DOHH2 (cell line): Measurements from ENCODE around the gene DCLRE1B.
A peak's percentile ranks its signal among the peaks of the same experiment; 100 is the strongest.

Experiments used
- H3F3A ChIP-seq: fragments of 200-600 bp; sonication (generic), shearing (Covaris generic); 2 replicates; pipeline ENCODE4 v1.6.0; 2016; ENCODE audit warnings: antibody characterized with exemption, mild to moderate bottlenecking; ENCODE audit not compliant: control insufficient read depth, insufficient read depth
- H3K27ac ChIP-seq: fragments of 200-600 bp; sonication (generic); 2 replicates; pipeline ENCODE4 v1.5.1; 2014; ENCODE audit warnings: low read depth, mild to moderate bottlenecking, low read length, moderate library complexity
- H3K27me3 ChIP-seq: fragments of 200-600 bp; sonication (generic); 2 replicates; pipeline ENCODE4 v1.6.1; 2014; ENCODE audit warnings: mild to moderate bottlenecking, low read length, mixed read lengths; ENCODE audit not compliant: control insufficient read depth
- H3K36me3 ChIP-seq: fragments of 200-600 bp; sonication (generic); 2 replicates; pipeline ENCODE4 v1.6.1; 2014; ENCODE audit warnings: mild to moderate bottlenecking, low read length, moderate library complexity, mixed read lengths; ENCODE audit not compliant: control insufficient read depth
- H3K4me1 ChIP-seq: fragments of 200-600 bp; sonication (generic); 2 replicates; pipeline ENCODE4 v1.6.1; 2014; ENCODE audit warnings: mild to moderate bottlenecking, low read length, mixed read lengths; ENCODE audit not compliant: control insufficient read depth
- H3K4me2 ChIP-seq: fragments of 200-600 bp; sonication (generic); 2 replicates; pipeline ENCODE4 v1.6.0; 2014; ENCODE audit warnings: mild to moderate bottlenecking, low read length, moderate library complexity
- H3K4me3 ChIP-seq: fragments of 200-600 bp; sonication (generic); 2 replicates; pipeline ENCODE4 v1.5.1; 2014; ENCODE audit warnings: mild to moderate bottlenecking, low read length, mixed read lengths
- H3K79me2 ChIP-seq: fragments of 200-600 bp; sonication (generic); 2 replicates; pipeline ENCODE4 v1.6.1; 2014; ENCODE audit warnings: mild to moderate bottlenecking, low read length, mixed read lengths; ENCODE audit not compliant: control insufficient read depth
- H3K9me2 ChIP-seq: fragments of 200-600 bp; sonication (generic); replicated peaks from 2 replicates; pipeline ENCODE4 v1.6.1; 2014; ENCODE audit warnings: mild to moderate bottlenecking, low read length, mixed read lengths; ENCODE audit not compliant: control insufficient read depth
- H3K9me3 ChIP-seq: fragments of 200-600 bp; sonication (generic); 2 replicates; pipeline ENCODE4 v1.6.1; 2014; ENCODE audit warnings: antibody characterized with exemption, low read length, mixed read lengths; ENCODE audit not compliant: control insufficient read depth, insufficient read depth
- H4K20me1 ChIP-seq: fragments of 200-600 bp; sonication (generic); 2 replicates; pipeline ENCODE4 v1.6.0; 2014; ENCODE audit warnings: low read depth, mild to moderate bottlenecking, antibody characterized with exemption, low read length, moderate library complexity; ENCODE audit not compliant: control insufficient read depth, insufficient read depth
- EZH2phosphoT487 ChIP-seq: fragments of 200-600 bp; sonication (generic); IDR thresholded peaks from 2 replicates; pipeline ENCODE4 v1.6.1; 2017; ENCODE audit warnings: borderline replicate concordance, mild to moderate bottlenecking, antibody characterized with exemption, low read length, moderate library complexity, mixed read lengths
- TF ChIP-seq, protein P1 (sequence below): fragments of 200-600 bp; sonication (generic); IDR thresholded peaks from one replicate; pipeline ENCODE4 v1.5.1; 2014; ENCODE audit warnings: antibody characterized with exemption, mild to moderate bottlenecking, low read depth, low read length; ENCODE audit not compliant: poor library complexity, severe bottlenecking

Gene DCLRE1B

GRCh38 chr1:113904674-113905434, at the start of gene DCLRE1B, which contains the start of gene AP4B1:
TSS of gene DCLRE1B (plus strand) at chr1:113905326. CDS start at chr1:113905587, 261 bp downstream.
TSS of gene AP4B1 (minus strand) at chr1:113904799. CDS start at chr1:113904717, 82 bp downstream.
- H3K4me3 ChIP-seq = peak within 1 kb of the TSS; percentile 98
- no peaks in the 10 kb centered on the region for H4K20me1 ChIP-seq
- no peaks in the 10 kb centered on the region for H3K9me3 ChIP-seq
- H3K79me2 ChIP-seq = peaks cover 64% of the 10 kb centered on the region
- TF ChIP-seq, protein P1, sequence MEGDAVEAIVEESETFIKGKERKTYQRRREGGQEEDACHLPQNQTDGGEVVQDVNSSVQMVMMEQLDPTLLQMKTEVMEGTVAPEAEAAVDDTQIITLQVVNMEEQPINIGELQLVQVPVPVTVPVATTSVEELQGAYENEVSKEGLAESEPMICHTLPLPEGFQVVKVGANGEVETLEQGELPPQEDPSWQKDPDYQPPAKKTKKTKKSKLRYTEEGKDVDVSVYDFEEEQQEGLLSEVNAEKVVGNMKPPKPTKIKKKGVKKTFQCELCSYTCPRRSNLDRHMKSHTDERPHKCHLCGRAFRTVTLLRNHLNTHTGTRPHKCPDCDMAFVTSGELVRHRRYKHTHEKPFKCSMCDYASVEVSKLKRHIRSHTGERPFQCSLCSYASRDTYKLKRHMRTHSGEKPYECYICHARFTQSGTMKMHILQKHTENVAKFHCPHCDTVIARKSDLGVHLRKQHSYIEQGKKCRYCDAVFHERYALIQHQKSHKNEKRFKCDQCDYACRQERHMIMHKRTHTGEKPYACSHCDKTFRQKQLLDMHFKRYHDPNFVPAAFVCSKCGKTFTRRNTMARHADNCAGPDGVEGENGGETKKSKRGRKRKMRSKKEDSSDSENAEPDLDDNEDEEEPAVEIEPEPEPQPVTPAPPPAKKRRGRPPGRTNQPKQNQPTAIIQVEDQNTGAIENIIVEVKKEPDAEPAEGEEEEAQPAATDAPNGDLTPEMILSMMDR = peak; percentile 58
- no peak for TF ChIP-seq EZH2phosphoT487
- H3K36me3 ChIP-seq = peaks cover 70% of the 10 kb centered on the region
- no peaks in the 10 kb centered on the region for H3K9me2 ChIP-seq
- peak within 1 kb of the TSS; percentile 91 for H3K4me2 ChIP-seq
- no peaks in the 10 kb centered on the region for H3K27me3 ChIP-seq
- peaks cover 26% of the 10 kb centered on the region for H3K4me1 ChIP-seq
- H3K27ac ChIP-seq = peak within 1 kb of the TSS; percentile 69
- H3F3A ChIP-seq = no peaks in the 10 kb centered on the region

DNA sequence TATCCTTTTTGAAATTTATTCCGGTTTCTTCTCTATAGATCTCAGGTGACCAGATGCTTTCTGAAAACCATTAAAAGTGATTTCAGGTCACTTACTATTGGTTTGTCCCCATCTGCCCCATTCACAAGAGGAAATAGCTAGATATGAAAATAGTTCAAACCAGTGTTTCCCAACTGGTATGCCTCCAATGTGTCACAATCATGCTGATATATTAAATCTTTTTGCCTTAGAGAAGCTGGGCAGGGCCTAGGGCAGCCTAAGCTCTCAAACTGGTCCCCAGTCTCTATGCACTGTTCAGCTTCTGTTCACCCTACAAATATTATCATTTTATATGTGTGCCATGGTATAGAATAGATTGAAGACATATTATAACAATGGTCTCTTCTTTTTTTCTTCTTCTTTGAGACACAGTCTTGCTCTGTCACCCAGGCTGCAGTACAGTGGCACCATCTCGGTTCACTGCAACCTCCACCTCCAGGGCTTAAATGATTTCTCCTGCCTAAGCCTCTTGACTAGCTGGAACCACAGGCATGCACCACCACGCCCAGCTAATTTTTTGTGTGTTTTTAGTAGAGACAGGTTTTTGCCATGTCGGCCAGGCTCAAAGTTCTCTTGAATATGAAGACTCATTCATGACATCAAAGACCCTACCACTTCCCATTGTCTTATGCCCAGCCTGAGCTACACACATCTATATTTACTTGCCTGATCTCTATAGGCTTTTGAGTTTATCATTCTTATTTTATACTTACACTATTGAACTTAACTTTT, 49.3 kb upstream of the DCLRE1B start:
- Histone ChIP-seq H4K20me1 (no peaks in the 10 kb centered on the region), H3K79me2 (peaks cover 13% of the 10 kb centered on the region), H3K9me2 (no peaks in the 10 kb centered on the region), H3K4me2 (no peak overlapping the region), H3K27ac (no peak overlapping the region), H3K9me3 (no peaks in the 10 kb centered on the region), H3K36me3 (peaks cover 64% of the 10 kb centered on the region), H3F3A (peaks cover 18% of the 10 kb centered on the region), H3K27me3 (no peaks in the 10 kb centered on the region), H3K4me1 (peaks cover 42% of the 10 kb centered on the region), H3K4me3 (no peak overlapping the region)
- TF ChIP-seq, protein P1 = no peak
- TF ChIP-seq EZH2phosphoT487 = no peak

DNA sequence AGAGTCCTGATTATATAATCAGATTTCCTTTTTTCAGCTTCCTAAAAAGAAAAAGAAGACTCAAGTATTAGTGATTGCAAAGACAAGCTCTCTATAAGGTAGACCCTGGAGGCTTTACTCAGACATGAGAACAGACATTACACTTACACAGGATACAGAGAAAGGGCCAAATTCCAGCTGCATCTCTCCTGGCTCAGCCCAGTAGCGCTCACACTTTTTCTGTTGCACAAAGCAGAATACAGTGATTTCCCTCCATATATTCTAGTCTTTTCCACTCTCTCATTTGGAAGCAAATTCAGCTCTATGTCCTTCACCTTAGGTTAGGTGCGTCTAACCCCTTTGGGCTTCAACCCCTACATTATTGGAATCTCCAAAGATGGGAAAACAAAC, 48.7 kb upstream of the DCLRE1B start:
- Histone ChIP-seq H3K4me1 (peaks cover 46% of the 10 kb centered on the region), H3K27ac (no peak overlapping the region), H4K20me1 (no peaks in the 10 kb centered on the region), H3K36me3 (peaks cover 61% of the 10 kb centered on the region), H3K4me3 (no peak overlapping the region), H3K27me3 (no peaks in the 10 kb centered on the region), H3K4me2 (no peak overlapping the region), H3K9me2 (no peaks in the 10 kb centered on the region), H3K79me2 (peaks cover 17% of the 10 kb centered on the region), H3K9me3 (no peaks in the 10 kb centered on the region), H3F3A (peaks cover 17% of the 10 kb centered on the region)
- TF ChIP-seq EZH2phosphoT487 = no peak
- TF ChIP-seq, protein P1 = no peak
